Thoracic aorta (tissue), 2 donors: ENCODE data around the gene NRCAM. TPM values are rescaled to one million over a fixed set of nuclear protein-coding genes. Genes with fewer than 3 reads are reported as not detected.
"Not testable (repeated sequence)": the region's sequence is repeated elsewhere in the genome, so short reads cannot be mapped to it uniquely, and the experiment has no call there.

ENCODE experiments used
- ATAC-seq: fragments of 150-250 bp; one replicate; pipeline ENCODE4 v1.8.0; 2017; ENCODE audit warnings: low read depth; ENCODE audit not compliant: insufficient number of reproducible peaks, low FRiP score
- DNase-seq: peaks from one replicate; pipeline ENCODE4 v3.0.0-alpha.2; 2020; ENCODE audit warnings: low spot score
- H3K27ac ChIP-seq, 2 donors: fragments of 200-600 bp; sonication (generic); 1 replicate in 1 of 2; 2 replicates in 1 of 2; pipeline ENCODE4 v1.5.1; 2016; ENCODE audit warnings: mild to moderate bottlenecking in 2 of 2, moderate library complexity in 2 of 2
- H3K27me3 ChIP-seq: fragments of 200-600 bp; sonication (generic); replicated peaks from 2 replicates; pipeline ENCODE4 v1.6.0; 2016; ENCODE audit warnings: mild to moderate bottlenecking; ENCODE audit not compliant: insufficient read depth
- H3K36me3 ChIP-seq: fragments of 200-600 bp; sonication (generic); one replicate; pipeline ENCODE4 v1.5.1; 2016
- H3K4me1 ChIP-seq, 2 donors: fragments of 200-600 bp; sonication (generic); 1 replicate in 1 of 2; 2 replicates in 1 of 2; pipeline versions ENCODE4 v1.5.1 to v1.6.0; 2016; ENCODE audit warnings: low read depth in 2 of 2, mild to moderate bottlenecking in 1 of 2; ENCODE audit not compliant: control insufficient read depth in 1 of 2
- H3K4me3 ChIP-seq: fragments of 200-600 bp; sonication (generic); 2 replicates; pipeline ENCODE4 v1.5.1; 2016; ENCODE audit warnings: mild to moderate bottlenecking
- H3K9me3 ChIP-seq: fragments of 200-600 bp; sonication (generic); 2 replicates; pipeline ENCODE4 v1.5.1; 2016
- CTCF ChIP-seq: fragments of 200-600 bp; sonication (generic); IDR thresholded peaks from one replicate; pipeline ENCODE4 v1.5.1; 2019; ENCODE audit warnings: antibody characterized with exemption
- total RNA-seq, 2 donors: library from RNA; depleted of rRNA; stranded (reverse); fragments of >200 nt; gene quantifications; one replicate each; pipeline versions ENCODE4 v1.1.0 to v1.2.3, GENCODE V29; 2016

NRCAM gene
- total RNA-seq, 2 donors from 2014 or later, result 2.4 to 3.3 TPM

- ATAC-seq (no peak), DNase-seq (no peak)
- H3K4me3 ChIP-seq, result no peak overlapping the region
- H3K27ac ChIP-seq, result no peak overlapping the region
- no peaks in the 10 kb centered on the region for H3K9me3 ChIP-seq
- TF ChIP-seq CTCF, result no peak
- no peaks in the 10 kb centered on the region for H3K27me3 ChIP-seq
- no peaks in the 10 kb centered on the region for H3K4me1 ChIP-seq
- no peaks in the 10 kb centered on the region for H3K36me3 ChIP-seq
Measured at GRCh38 chr7:108347616-108348015, 108.6 kb downstream of the NRCAM start.

- DNase-seq (no peak), ATAC-seq (no peak)
- Histone ChIP-seq H3K36me3 (no peaks in the 10 kb centered on the region), H3K9me3 (no peaks in the 10 kb centered on the region), H3K4me3 (no peak overlapping the region), H3K4me1 (no peaks in the 10 kb centered on the region), H3K27me3 (no peaks in the 10 kb centered on the region), H3K27ac (no peak overlapping the region)
- TF ChIP-seq CTCF, result no peak
Measured at GRCh38 chr7:108345710-108346336, 110.4 kb downstream of the NRCAM start.

DNA sequence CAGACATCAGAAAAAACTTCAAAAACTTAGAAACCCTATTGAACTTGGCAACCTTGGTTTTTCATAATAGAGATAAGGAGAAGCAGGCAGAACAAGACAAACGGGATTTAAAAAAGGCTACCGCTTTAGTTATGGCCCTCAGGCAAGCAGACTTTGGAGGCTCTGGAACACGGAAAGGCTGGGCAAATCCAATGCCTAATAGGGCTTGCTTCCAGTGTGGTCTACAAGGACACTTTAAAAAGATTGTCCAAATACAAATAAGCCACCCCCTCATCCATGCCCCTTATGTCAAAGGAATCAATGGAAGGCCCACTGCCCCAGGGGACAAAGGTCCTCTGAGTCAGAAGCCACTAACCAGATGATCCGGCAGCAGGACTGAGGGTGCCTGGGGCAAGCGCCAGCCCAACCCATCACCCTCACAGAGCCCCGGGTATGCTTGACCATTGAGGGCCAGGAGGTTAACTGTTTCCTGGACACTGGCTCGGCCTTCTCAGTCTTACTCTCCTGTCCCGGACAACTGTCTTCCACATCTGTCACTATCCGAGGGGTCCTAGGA lies 115.3 kb downstream of the NRCAM start:
- no peak for DNase-seq
- H3K9me3 ChIP-seq, result no peaks in the 10 kb centered on the region
- no peak for ATAC-seq

DNA sequence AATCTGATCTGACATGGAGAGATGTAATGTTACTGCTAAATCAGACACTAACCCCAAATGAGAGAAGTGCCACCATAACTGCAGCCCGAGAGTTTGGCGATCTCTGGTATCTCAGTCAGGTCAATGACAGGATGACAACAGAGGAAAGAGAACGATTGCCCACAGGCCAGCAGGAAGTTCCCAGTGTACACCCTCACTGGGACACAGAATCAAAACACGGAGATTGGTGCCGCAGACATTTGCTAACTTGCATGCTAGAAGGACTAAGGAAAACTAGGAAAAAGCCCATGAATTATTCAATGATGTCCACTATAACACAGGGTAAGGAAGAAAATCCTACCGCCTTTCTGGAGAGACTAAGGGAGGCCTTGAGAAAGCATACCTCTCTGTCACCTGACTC lies 115.8 kb downstream of the NRCAM start:
- H3K4me1 ChIP-seq, H3K36me3 ChIP-seq, DNase-seq, H3K27me3 ChIP-seq, H3K4me3 ChIP-seq, H3K27ac ChIP-seq, ATAC-seq, H3K9me3 ChIP-seq: not testable (repeated sequence)

More for the DNA sequence above, 115.3 kb downstream of the NRCAM start:
- no peak for TF ChIP-seq CTCF
- Histone ChIP-seq H3K4me3 (no peak overlapping the region), H3K27ac (no peak overlapping the region), H3K36me3 (no peaks in the 10 kb centered on the region), H3K27me3 (no peaks in the 10 kb centered on the region), H3K4me1 (no peaks in the 10 kb centered on the region)

DNA sequence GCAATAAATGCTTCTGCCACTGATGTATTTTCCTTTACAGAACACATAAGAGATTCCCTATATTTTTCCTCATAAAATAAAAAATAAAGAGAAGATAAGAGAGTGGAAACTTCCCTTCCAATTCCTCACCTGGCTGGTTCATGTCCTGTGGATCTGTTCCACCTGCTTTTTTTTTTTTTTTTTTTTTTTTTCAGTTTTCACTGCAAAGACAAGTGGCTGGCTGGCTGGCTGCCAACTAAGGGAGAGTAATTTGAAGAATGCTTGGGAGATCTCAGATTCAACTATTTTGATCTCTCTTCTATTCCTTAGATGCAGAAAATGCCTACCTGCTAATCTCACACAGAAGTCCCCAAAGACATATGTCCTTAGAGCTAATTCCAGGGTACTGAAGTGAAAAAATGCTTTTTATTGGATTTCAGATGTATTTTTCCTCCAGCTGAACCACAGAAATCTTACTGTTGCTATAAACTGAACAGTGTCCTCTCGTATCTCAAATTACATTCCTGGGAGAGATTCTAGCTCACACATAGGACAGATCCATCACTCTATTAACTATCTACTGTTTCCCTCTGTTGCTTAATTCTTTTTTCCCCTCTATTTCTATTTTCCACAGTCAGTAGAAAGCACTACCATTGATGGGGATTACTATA lies 120.8 kb downstream of the NRCAM start:
- ATAC-seq (no peak), DNase-seq (no peak)
- TF ChIP-seq CTCF, result no peak
- no peak overlapping the region for H3K4me3 ChIP-seq
- no peaks in the 10 kb centered on the region for H3K9me3 ChIP-seq
- no peak overlapping the region for H3K27ac ChIP-seq
- H3K4me1 ChIP-seq, result no peaks in the 10 kb centered on the region
- H3K27me3 ChIP-seq, result no peaks in the 10 kb centered on the region
- H3K36me3 ChIP-seq, result no peaks in the 10 kb centered on the region
